Raji (cell line): ENCODE data around the gene SMURF1.

Source experiments
- POLR2A ChIP-seq: IDR thresholded peaks from 2 replicates; pipeline ENCODE4 v1.6.1; 2011; ENCODE audit warnings: low read depth, low read length, control low read depth; ENCODE audit not compliant: insufficient read depth

SMURF1 gene

DNA sequence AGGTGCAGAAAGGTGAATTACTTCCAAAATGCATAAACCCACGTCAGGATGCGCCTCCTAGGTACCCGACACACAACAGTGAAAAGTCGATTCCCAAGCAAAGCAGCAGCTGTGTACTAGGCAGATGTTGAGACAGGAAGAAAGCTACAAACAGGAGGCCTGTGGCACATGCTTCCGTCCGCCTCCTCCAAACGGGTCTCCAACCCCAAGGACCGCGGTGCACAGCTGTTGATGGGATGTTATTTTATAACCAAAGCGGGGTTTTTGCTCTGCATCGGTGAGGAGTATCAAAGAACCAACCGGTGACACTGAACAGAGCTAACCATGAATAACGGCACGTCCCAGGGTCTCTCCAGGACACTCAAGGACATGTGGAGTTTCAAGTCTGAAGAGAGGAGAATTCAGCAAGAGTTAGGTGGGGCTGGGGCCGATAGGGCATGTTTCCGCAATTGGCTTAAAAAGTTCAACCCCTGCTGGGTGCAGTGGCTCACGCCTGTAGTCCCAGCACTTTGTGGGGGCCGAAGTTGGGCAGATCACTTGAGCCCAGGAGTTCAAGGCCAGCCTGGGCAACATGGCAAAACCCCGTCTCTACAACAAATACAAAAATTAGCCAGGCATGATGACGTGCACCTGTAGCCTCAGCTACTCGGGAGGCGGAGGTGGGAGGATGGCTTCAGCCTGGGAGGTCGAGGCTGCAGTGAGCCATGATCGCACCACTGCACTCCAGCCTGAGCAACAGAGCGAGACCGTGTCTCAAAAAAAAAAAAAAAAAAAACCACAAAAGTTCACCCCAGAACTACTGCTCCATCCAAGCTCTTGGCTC is 108.0 kb downstream of the SMURF1 start:
- TF ChIP-seq POLR2A = no peak

DNA sequence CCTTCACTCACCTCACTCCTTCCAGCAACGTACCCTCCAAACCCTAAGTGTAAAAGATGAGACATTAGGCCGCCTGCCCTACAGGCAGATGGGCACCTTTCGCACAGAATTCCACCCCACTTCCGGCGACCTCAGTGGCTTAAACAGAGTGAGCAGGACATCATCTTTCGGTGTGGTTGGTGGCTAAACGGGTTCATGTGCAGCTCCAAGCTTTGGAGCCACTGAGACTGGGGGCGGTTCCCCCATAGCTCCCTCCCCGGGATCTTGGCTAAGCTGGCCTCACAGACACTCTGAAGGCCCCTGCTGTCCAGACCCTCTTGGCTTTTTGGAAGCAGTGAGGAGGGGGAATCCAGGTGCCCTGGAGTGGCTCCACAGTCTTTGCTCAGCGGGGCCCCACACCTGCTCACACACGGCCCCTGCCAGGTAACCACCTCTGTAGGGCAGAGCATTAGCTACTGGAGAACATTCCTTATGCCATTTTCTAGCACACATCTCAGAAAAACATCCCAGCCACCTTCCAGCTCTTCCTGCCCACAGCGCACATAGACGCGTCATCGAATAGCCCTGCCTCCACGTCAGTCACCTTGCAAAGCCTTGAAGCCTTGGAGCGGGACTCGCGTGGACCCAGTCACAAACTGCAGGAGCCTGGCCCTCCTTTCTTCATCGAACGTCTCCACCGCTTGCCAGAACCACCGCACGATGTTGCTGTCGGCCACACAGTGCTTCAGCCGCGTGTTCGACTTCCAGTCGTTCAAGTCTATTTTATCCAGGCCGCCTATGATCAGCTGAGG is 108.8 kb downstream of the SMURF1 start:
- no peak for TF ChIP-seq POLR2A

DNA sequence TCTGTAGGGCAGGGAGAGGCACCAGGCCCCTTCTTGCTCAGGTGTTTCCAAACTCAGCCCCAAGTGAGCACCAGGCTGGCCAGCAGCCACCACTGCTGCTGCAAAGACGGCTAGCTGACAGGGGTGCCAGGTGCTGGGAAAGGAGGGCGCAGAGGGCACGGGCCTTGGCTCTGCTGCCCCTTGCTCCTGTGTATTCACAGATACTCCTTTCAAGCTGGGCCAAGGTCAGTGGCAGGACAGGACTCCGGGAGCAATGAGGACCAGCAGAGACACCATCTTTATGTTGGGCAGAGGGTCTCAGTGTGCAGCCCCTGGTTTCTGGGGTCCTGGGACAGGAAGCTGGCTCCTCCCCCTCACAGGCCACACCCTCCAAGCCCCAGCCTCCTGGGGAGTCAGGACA is 110.1 kb downstream of the SMURF1 start:
- no peak for TF ChIP-seq POLR2A

DNA sequence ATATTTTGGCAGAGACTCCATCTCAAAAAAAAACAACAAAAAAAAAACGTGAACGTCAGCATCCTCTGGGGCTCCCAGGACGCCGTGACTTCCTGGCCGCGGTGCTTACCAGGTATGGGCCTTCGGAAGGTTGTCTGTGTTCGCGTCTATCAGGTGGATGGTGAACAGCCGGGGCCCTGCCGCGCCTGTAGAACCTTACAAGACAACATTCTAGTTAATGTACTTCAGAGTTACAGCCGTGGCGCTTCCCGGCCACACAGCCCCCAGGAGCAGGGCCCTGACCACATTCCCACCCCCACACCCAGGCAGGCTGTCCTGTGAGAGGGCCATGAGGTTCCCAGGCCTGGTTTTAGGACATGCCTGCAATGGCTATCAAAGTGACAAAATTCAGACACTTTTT is 111.0 kb downstream of the SMURF1 start:
- TF ChIP-seq POLR2A = no peak

DNA sequence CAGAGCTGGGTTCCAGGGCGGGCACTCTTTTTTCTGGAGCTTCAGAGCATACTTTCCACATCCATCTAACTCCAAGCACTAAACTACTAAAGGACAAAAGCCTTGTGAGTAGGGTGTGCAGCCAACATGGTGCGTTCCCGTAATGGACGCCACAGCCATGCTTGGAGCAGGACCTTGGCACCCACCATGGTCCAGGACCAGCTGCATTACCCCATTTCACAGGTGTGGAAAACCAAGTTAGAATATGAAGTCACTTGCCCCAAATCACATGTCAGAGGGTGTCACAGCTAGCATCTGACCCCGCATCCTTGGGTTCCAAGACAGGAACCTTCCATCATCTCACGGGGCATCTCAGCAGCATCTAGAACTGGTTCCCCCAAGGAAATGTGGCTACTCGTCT is 112.4 kb downstream of the SMURF1 start:
- TF ChIP-seq POLR2A = no peak

DNA sequence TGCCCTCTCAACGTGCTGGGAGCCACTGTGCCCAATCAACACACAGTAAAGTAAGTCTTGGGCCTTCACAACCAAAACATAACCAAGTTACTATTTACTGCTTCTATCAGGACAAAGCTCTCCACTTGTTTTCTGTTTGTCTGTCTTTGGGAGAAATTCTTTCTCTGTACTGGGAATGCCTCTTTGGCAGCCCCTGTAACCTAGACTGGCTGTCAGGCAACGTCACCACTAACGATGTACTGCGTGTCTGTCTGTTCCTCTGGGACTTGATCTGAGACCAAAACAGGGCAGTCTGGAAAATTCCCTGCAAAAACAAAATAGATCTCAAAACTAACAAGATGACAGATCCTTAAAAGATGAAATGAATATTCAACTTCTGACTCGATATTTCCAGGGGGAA is 113.0 kb downstream of the SMURF1 start:
- no peak for TF ChIP-seq POLR2A

DNA sequence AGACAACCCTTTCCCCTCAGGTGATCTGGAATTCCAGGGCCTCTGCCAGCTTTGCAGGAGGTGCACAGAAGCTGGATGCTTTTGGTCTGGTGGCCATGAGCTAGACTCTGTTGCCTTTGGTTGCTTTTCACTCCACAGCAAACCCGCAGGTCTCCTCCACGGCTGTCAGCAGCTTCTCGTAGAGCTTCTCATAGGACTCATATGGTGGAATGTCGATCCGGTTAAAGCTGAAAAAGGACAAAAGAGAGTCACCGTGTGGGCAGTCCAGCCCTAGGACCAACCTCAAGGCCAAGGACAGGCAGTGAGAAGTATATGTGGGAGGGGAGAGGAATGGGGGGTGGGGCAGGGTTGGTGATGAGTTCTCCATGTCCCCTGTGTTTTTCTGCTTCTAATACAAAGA is 113.5 kb downstream of the SMURF1 start:
- TF ChIP-seq POLR2A = no peak

DNA sequence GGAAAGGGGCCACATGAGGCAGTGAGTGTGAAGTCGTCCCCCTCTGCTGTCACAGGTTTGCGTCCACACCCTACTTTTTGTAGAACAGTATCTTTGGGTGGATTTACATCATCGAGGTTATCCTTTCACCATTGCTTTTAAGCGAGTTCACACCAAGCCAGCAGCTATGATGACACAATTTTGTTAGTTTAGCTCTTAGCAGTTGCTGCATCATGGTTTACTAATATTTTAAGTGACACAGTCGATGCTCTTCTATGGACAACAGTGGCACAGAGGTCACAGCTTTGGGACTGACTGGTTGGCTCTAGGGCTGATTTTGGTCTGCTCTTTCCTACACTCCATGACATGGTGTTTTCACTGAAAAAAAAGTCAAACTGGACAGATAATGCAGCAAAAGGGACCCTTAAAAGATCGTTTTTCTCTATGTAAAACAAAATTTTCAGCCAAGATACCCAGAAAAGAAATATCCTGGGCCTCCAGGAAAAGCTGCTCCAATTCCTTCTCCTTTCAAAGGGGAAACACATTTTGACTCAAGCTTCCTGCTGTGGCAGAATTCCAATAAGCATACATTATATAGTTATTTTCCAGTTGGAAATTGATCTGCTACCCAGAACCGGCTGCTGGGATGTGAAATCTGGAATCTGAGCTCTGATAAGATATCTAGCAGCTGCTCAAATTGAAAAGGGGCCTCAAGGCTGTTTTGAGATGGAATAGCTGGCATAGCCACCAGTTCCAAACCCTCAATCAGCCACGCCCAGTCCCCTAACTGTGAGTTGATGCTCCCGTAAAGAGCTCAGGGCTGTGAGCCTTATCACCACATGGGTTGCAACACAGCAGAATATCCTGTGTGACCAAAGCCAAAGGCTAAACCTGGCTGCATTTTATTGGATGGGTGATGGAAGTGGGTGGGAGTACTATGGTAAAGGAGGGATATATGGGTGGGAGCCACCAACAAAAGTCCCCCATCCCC is 114.2 kb downstream of the SMURF1 start:
- TF ChIP-seq POLR2A = no peak

DNA sequence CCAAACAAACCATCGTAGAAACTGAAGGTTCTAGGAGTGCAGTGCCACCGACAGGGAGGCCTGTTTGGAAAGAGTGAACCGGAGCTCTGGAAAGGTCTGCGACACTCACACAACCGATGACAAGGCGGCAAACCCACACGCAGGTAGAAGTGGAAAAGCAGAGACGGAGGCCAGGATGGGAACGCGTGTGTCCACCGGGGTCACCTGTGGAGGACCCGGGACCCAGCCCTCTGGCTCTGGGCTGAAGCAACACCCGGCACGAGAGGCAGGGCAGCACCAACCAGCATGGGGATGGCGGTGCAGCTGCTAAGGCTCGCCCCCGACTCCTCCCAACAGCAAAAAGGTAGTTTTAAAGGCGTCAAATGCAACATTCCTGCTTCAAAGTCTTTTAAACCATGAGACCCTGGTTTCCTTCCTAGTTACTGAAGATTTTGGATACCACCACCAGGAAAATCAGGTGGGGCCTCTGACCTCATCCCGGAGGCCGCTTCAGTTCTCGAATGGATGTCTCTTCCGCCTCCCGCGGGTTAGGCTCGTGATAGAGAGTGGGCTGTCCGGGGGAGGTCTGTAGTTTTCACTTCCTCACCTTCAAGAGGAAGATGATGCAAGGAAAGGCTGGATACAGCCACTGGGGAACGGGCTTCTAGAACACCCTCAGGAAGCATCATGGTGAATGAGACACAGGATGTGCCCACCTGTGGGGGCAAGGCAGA is 115.5 kb downstream of the SMURF1 start:
- no peak for TF ChIP-seq POLR2A

DNA sequence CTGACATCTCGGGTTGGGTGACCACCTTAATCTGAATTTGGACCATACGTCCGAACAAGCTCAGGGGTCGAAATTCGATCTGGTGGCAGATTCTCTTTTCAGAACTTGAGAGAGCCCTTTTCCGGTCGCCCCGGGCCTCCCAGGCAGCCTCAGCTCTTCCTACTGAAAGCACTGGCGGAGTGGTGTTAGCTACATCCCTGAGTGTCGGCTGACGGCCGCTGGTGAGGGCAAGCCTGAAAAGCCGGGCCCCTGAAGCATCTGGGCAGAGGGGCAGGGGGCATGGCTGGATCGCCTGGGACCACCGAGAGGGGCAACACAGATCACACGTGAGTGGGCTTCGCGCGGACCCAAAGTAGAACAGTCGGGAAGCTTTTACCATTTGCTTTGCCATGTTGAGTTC is 116.1 kb downstream of the SMURF1 start:
- no peak for TF ChIP-seq POLR2A

DNA sequence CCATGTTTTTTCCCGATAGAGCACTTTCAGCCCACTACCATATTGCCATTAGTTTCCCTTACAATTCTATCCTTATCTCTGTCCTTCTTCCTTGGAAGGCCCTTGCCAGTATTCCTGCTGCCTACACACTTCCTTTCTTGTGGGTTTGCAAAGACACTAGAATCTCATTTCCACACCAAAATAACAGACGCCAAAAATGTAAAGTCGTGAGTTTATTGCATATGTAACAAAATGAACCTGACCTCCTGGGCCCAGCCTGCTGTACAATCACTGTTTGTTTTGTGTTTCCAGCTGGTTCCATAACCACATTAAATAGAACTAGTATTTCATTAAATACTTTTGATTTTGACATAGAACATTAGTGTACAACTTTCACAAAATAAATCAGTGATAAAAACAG is 116.7 kb downstream of the SMURF1 start:
- TF ChIP-seq POLR2A = no peak

DNA sequence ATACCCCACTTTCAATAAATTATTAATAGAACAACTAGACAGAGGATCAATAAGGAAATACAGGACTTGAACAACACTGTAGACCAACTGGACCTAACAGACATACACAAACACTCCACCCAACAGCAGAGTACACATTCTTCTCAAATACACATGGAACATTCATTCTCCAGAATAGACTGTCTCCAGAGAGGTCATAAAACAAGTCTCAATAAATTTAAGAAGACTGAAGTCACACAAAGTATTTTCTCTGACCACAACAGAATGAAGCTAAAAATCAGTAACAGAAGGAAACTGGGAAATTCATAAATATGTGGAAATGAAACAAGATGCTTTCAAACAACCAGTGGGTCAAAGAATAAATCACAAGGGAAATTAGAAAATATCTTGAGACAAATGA is 119.8 kb downstream of the SMURF1 start:
- TF ChIP-seq POLR2A = no peak

DNA sequence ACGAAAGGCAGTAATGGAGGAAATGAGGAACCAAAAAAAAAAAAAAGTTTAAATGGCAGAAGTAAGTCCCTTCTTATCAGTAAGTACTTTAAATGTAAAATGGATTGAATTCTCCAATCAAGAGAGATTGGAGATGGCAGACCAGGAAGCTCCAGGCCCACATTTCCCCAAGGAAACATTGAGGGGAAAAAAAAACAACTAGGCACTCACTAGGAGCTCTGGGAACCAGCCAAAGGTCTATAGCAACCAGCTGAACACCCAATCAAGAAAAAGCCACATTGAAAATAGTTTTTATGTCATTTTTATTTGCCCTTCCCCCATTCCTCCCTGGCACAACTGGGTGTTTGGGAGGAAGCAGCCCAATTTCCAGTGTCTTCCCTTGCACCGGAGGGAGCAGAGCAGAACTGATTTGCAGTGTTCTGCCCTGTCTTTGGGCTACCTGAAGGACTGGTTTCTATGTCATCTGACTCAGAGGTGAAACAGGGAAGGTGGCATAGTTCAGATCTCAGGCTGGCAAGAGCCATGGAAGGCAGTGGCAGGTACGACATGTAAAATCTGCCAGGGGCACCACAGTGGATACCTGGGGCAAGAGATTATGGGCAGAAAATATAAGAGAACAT is 121.9 kb downstream of the SMURF1 start:
- TF ChIP-seq POLR2A = no peak

DNA sequence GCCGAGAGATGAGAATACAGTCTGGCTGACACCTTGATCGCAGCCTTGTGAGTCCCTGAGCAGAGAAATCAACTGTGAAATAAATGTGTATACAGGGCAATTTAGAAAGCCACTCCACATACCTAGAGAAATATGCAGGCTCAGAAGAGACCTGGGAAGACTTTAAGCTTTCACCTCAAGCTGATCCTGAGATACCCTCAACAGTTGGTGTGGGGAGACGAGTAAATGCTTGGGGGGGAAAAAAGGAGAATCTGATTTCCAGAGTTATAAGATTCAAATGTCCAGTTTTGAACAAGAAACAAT is 123.5 kb downstream of the SMURF1 start:
- TF ChIP-seq POLR2A = no peak

DNA sequence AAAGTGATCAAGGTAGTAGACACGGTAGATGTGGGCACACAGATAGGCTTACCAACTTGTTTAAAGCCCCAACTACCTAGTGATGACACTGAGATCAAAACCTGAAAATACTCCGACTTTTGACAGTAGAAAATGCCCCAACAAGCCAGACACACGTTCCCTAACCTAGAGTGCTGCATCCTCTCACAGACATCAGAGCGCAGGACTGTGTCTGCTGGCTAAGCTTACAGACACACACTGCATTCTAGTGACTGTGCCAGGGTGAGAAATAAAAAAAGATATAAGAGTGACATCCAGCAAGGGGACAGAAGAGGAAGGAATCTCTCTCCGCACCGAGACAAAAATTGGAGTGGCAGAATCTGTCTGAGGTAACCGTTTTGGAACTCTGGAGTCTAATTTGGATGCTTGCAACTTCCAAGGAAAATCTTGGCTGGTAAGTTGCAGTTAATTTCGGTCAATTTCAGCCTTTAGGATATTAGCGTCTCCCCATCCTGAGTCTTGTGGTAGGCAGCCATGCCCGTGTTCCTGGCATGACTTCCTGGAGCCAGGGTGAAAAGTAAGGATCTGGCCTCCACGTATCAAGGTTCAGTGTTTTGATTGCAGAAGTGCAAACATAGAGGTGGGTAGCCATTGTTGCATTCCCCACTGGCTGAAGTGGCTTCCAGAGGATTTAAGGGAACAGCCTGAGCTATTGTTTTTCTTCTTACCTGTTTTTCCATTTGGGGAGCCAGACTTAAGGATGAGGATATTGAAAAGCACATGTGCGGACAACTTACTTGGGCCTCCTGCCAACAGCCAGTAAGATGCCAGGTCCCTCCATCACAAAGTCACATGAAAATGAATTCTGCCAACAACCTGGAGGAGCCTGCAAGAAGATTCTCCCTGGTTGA is 124.1 kb downstream of the SMURF1 start:
- no peak for TF ChIP-seq POLR2A
